GM23248 (cell line): ENCODE data around the gene C3orf18. TPM values are rescaled to one million over a fixed set of nuclear protein-coding genes. Genes with fewer than 3 reads are reported as not detected.

Experiments used
- DNase-seq: peaks from one replicate; pipeline ENCODE4 v3.0.0-alpha.2; 2015
- H2AFZ ChIP-seq: fragments of 200-600 bp; sonication (generic); 2 replicates; pipeline ENCODE4 v1.6.1; 2016; ENCODE audit warnings: antibody characterized with exemption
- H3F3A ChIP-seq: fragments of 200-600 bp; sonication (generic); 2 replicates; pipeline ENCODE4 v1.6.1; 2016; ENCODE audit warnings: mild to moderate bottlenecking, antibody characterized with exemption, mixed run types; ENCODE audit not compliant: insufficient read depth
- H3K27ac ChIP-seq: fragments of 200-600 bp; sonication (generic); 2 replicates; pipeline ENCODE4 v1.5.1; 2016; ENCODE audit warnings: mild to moderate bottlenecking
- H3K27me3 ChIP-seq: fragments of 200-600 bp; sonication (generic); replicated peaks from 2 replicates; pipeline ENCODE4 v1.6.1; 2016; ENCODE audit warnings: mild to moderate bottlenecking; ENCODE audit not compliant: insufficient read depth
- H3K36me3 ChIP-seq: fragments of 200-600 bp; sonication (generic); 2 replicates; pipeline ENCODE4 v1.6.1; 2016; ENCODE audit warnings: low read depth, mild to moderate bottlenecking
- H3K4me1 ChIP-seq: fragments of 200-600 bp; sonication (generic); 2 replicates; pipeline ENCODE4 v1.6.1; 2016; ENCODE audit warnings: mild to moderate bottlenecking; ENCODE audit not compliant: insufficient read depth
- H3K4me2 ChIP-seq: fragments of 200-600 bp; sonication (generic); one replicate; pipeline ENCODE4 v1.6.1; 2016; ENCODE audit warnings: mild to moderate bottlenecking; ENCODE audit not compliant: unreplicated experiment
- H3K4me3 ChIP-seq: fragments of 200-600 bp; sonication (generic); 2 replicates; pipeline ENCODE4 v1.5.1; 2016; ENCODE audit warnings: mild to moderate bottlenecking
- H3K79me2 ChIP-seq: fragments of 200-600 bp; sonication (generic); 2 replicates; pipeline ENCODE4 v1.6.1; 2016; ENCODE audit warnings: mild to moderate bottlenecking; ENCODE audit not compliant: insufficient read depth
- H3K9ac ChIP-seq: fragments of 200-600 bp; sonication (generic); 2 replicates; pipeline ENCODE4 v1.6.1; 2016; ENCODE audit warnings: mild to moderate bottlenecking
- H3K9me2 ChIP-seq: fragments of 200-600 bp; sonication (generic); 2 replicates; pipeline ENCODE4 v1.6.1; 2016; ENCODE audit warnings: mixed run types, mild to moderate bottlenecking, moderate library complexity; ENCODE audit not compliant: insufficient read depth
- H3K9me3 ChIP-seq: fragments of 200-600 bp; sonication (generic); one replicate; pipeline ENCODE4 v1.6.1; 2017; ENCODE audit warnings: low read depth
- H4K20me1 ChIP-seq: fragments of 200-600 bp; sonication (generic); 2 replicates; pipeline ENCODE4 v1.6.0; 2016; ENCODE audit not compliant: insufficient read depth
- EZH2 ChIP-seq: fragments of 200-600 bp; sonication (generic); IDR thresholded peaks from 2 replicates; pipeline ENCODE4 v1.6.1; 2018; ENCODE audit warnings: antibody characterized with exemption, mild to moderate bottlenecking; ENCODE audit not compliant: insufficient read depth, poor library complexity, severe bottlenecking
- EZH2phosphoT487 ChIP-seq: fragments of 200-600 bp; sonication (generic); IDR thresholded peaks from 2 replicates; pipeline ENCODE4 v1.6.1; 2018; ENCODE audit warnings: antibody characterized with exemption, moderate library complexity, mild to moderate bottlenecking, low read depth; ENCODE audit not compliant: insufficient read depth
- WGBS, 2 experiments: methylation state at CpG; one replicate each; pipeline ENCODE4 v1.1.6; 2015 to 2017; ENCODE audit warnings: low lambda C conversion rate in 2 of 2, low coverage in 1 of 2; ENCODE audit errors: missing lambda C conversion rate in 2 of 2; 5-methylcytosine and 5-hydroxymethylcytosine counted together
- in situ Hi-C: fragments of 300-500 bp; cut with MboI; formaldehyde crosslinking; loops from 2 replicates; pipeline ENCODE4 v1.15.0; 2020
- polyA plus RNA-seq: library from polyadenylated mRNA; unstranded; fragments of >200 nt; fragmentation: Nextera tagmentation; extraction: Ambion mirVana; gene quantifications from 2 replicates; pipeline ENCODE4 v1.2.1, GENCODE V29; 2016
- total RNA-seq: library from RNA; depleted of rRNA; stranded (reverse); fragments of >200 nt; shearing (Covaris generic); gene quantifications from 2 replicates; pipeline ENCODE4 v1.2.3, GENCODE V29; 2014

The C3orf18 gene
- total and polyA plus RNA-seq, 2 experiments from 2014 or later = 17.3 to 17.4 TPM

DNA sequence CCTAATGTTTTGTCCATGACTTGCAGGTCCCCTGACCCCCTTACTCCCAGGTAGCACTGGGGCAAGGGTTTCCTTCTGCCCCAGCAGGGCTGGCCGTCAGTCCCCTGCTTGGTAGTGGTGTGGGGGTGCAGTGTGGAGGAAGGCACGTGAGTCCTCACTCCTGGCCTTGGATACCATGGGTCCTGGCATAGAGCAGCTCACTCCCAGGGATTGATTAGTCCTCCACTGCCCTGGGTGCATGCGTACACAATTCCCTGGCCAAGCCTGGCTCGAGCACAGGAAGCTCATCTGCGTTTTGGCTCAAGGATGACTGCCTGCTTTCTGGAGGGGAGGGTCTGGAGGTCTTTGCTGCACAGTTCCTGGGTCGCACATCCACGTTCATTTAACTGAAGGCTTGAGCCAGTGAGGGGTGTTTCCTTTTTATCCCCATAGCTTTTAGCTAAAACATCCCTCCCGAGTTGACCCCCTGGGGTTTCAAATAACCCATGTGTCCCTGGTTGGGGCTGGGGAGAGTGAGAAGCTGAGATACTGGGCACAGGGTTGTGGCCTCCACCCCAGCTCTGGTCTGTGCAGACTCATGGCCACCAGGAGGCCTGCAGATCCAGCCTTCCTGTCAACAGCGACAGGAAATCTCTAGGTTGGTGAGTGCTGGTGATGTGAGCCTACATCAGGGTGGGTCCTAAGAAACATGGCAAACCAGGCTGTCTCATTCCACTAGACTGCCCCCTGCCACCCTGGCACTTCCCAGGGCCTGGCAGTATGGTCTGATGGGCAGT is 13.3 kb upstream of the C3orf18 start:
- H3K27me3 ChIP-seq = no peaks in the 10 kb centered on the region
- H3K4me3 ChIP-seq = no peak overlapping the region
- no peak overlapping the region for H3K4me2 ChIP-seq
- H3K79me2 ChIP-seq = no peaks in the 10 kb centered on the region
- WGBS, 2 experiments = 78 to 81% methylated on average over 9 of the region's 9 CpGs
- no peaks in the 10 kb centered on the region for H3K9me3 ChIP-seq
- H3F3A ChIP-seq = no peaks in the 10 kb centered on the region
- H3K9me2 ChIP-seq = no peaks in the 10 kb centered on the region
- no peaks in the 10 kb centered on the region for H4K20me1 ChIP-seq
- H3K36me3 ChIP-seq = no peaks in the 10 kb centered on the region
- TF ChIP-seq EZH2phosphoT487 = no peak
- TF ChIP-seq EZH2 = no peak
- H3K27ac ChIP-seq = no peak overlapping the region
- peaks cover 4% of the 10 kb centered on the region; the same call in 1 of the 2 replicates for H3K4me1 ChIP-seq
- DNase-seq = no peak
- no peak overlapping the region for H3K9ac ChIP-seq
- no peak overlapping the region for H2AFZ ChIP-seq
- in situ Hi-C loops = no loop called here

DNA sequence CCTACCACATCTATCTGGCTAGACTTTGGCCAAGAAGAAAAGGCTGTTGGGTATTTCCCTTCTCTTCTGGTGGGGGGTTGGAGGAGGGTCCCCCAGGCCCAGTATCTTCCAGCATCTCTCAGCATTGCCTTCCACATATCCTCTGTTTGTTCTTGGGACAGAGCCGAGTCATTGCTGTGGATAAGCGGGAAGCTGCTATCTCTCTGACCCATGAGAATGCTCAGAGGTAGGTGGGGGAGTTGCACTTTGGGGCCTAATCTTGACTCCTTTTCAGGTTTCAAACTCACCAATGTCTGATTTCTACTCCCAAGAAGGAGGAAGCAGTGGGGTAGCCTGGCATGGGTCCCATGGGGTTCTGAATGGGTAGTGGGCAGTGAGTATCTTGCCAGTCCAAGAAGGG is 9.8 kb upstream of the C3orf18 start:
- H3F3A ChIP-seq = no peaks in the 10 kb centered on the region
- TF ChIP-seq EZH2 (no peak), EZH2phosphoT487 (no peak)
- H3K9ac ChIP-seq = no peak overlapping the region

DNA sequence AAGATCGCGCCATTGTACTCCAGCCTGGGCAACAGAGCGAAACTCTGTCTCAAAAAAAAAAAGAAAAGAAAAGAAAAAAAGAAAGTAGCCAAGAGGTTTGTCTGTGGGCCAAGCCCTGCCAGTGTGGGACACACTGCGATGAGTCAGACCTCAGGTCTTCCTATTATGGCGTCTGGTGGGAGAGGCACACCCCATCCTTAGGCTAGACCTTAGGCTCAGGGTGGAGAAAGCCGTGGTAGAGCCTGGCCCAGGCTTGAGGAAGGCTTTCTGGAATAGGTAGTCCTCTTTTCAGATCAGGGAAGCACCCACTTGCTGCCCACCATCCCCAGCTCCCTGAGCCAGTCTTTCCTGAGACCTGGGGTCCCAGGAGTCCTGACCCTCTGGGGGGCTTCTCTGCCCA is 7.8 kb upstream of the C3orf18 start:
- H3K9me3 ChIP-seq = no peaks in the 10 kb centered on the region
- no peaks in the 10 kb centered on the region for H3K36me3 ChIP-seq
- peaks cover 3% of the 10 kb centered on the region for H3K79me2 ChIP-seq
- H2AFZ ChIP-seq = no peak overlapping the region
- H3K27me3 ChIP-seq = no peaks in the 10 kb centered on the region
- WGBS, 2 experiments = 88% methylated on average over 6 of the region's 6 CpGs
- in situ Hi-C loops = loop anchor here (5.0 kb wide), 1 partner anchor 37 kb away; the partner anchor contains the start of gene CISH
- H3K4me3 ChIP-seq = no peak overlapping the region
- H4K20me1 ChIP-seq = no peaks in the 10 kb centered on the region
- H3K27ac ChIP-seq = no peak overlapping the region
- no peaks in the 10 kb centered on the region for H3F3A ChIP-seq
- no peak for TF ChIP-seq EZH2
- no peak for TF ChIP-seq EZH2phosphoT487
- H3K9ac ChIP-seq = no peak overlapping the region
- peaks cover 7% of the 10 kb centered on the region; the same call in 1 of the 2 replicates for H3K4me1 ChIP-seq
- H3K4me2 ChIP-seq = no peak overlapping the region
- no peaks in the 10 kb centered on the region for H3K9me2 ChIP-seq
- peak; percentile 65 for DNase-seq

More for the DNA sequence above, 9.8 kb upstream of the C3orf18 start:
- WGBS, 2 experiments = 91 to 100% methylated on average over 2 of the region's 2 CpGs
- Histone ChIP-seq H3K9me3 (no peaks in the 10 kb centered on the region), H3K4me1 (peaks cover 5% of the 10 kb centered on the region; the same call in 1 of the 2 replicates), H3K79me2 (no peaks in the 10 kb centered on the region), H3K27ac (no peak overlapping the region), H3K36me3 (no peaks in the 10 kb centered on the region), H3K4me3 (no peak overlapping the region), H4K20me1 (no peaks in the 10 kb centered on the region), H3K9me2 (no peaks in the 10 kb centered on the region), H2AFZ (no peak overlapping the region), H3K27me3 (no peaks in the 10 kb centered on the region), H3K4me2 (no peak overlapping the region)
- in situ Hi-C loops = loop anchor here (5.0 kb wide), 1 partner anchor 35 kb away; the partner anchor contains the start of gene CISH
- no peak for DNase-seq

DNA sequence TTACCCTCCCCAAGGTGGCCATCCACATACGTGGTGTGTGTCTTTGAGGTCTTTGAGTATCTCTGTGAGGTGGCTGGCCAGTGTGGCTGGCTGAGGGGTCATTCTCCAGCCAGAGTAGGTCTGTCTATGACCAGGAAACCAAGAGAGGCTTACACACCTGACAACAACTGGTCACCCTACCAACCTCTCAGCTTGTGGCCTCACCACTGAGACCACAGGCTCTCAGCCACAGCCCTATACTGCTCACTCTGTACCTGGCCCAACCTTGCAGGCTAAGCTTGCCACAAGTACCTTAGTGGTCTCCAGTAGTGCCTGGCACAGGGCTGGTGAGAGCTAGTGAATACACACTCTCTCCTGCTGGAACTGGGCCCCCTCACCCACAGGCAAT is 6.9 kb upstream of the C3orf18 start:
- Histone ChIP-seq H3K4me3 (no peak overlapping the region), H3F3A (no peaks in the 10 kb centered on the region), H4K20me1 (no peaks in the 10 kb centered on the region), H3K9me3 (no peaks in the 10 kb centered on the region), H3K36me3 (no peaks in the 10 kb centered on the region), H3K4me1 (peaks cover 11% of the 10 kb centered on the region; the same call in 1 of the 2 replicates), H3K79me2 (peaks cover 13% of the 10 kb centered on the region), H3K27me3 (no peaks in the 10 kb centered on the region), H3K9me2 (no peaks in the 10 kb centered on the region), H3K27ac (no peak overlapping the region), H3K9ac (no peak overlapping the region), H2AFZ (no peak overlapping the region), H3K4me2 (no peak overlapping the region)
- in situ Hi-C loops = no loop called here
- 62 to 67% methylated on average over 1 of the region's 1 CpG for WGBS, 2 experiments
- no peak for TF ChIP-seq EZH2phosphoT487
- no peak for TF ChIP-seq EZH2
- no peak for DNase-seq
